RWPE1 (cell line): ENCODE results near the gene TTC21A.

Experiments used
- CTCF ChIA-PET: fragments of 350-600 bp; sonication (Branson Sonifier 250); formaldehyde crosslinking; extraction: SDS; loops from one replicate; lab custom pipeline; 2021; lab: Yijun Ruan, JAX
- POLR2A ChIA-PET: fragments of 400-600 bp; formaldehyde crosslinking; extraction: SDS; loops from one replicate; lab custom pipeline; 2020; ENCODE audit warnings: antibody characterized with exemption; ENCODE audit not compliant: low non-redundant PET; lab: Yijun Ruan, JAX
- DNase-seq: peaks from one replicate; pipeline ENCODE4 v3.0.0; 2012; ENCODE audit warnings: low spot score
- H3K27ac ChIP-seq: fragments of 450-650 bp; 2 replicates; pipeline ENCODE4 v1.5.1; 2017
- CTCF ChIP-seq: fragments of 450-650 bp; conservative IDR thresholded peaks from 2 replicates; pipeline ENCODE4 v1.5.1; 2017; ENCODE audit warnings: low read depth, mild to moderate bottlenecking

TTC21A gene

GRCh38 chr3:39101022-39101689, 6.3 kb upstream of the TTC21A start:
- H3K27ac ChIP-seq: no peak overlapping the region
- peak; percentile 62 for DNase-seq
- ChIA-PET POLR2A (no interaction called here), CTCF (interaction anchor here (0.6 kb wide), 1 partner anchor 46 kb away, joined by 4 read pairs; no protein-coding TSS in a partner anchor)
- TF ChIP-seq CTCF: peak; percentile 53

GRCh38 chr3:39102504-39103323, 4.8 kb upstream of the TTC21A start:
- DNase-seq: no peak
- TF ChIP-seq CTCF: no peak
- ChIA-PET CTCF (no interaction called here), POLR2A (no interaction called here)
- H3K27ac ChIP-seq: peak overlapping the region; percentile 43

- TF ChIP-seq CTCF: no peak
- CTCF ChIA-PET: no interaction called here
- DNase-seq: no peak
- POLR2A ChIA-PET: no interaction called here
- peak overlapping the region; percentile 43 for H3K27ac ChIP-seq
Measured at GRCh38 chr3:39103324-39103693, 4.2 kb upstream of the TTC21A start.

GRCh38 chr3:39103791-39104552, 3.5 kb upstream of the TTC21A start:
- no peak for DNase-seq
- TF ChIP-seq CTCF: no peak
- peak overlapping the region; percentile 43 for H3K27ac ChIP-seq
- CTCF ChIA-PET: no interaction called here
- POLR2A ChIA-PET: no interaction called here

- peak overlapping the region; percentile 43 for H3K27ac ChIP-seq
- ChIA-PET CTCF (no interaction called here), POLR2A (no interaction called here)
- DNase-seq: no peak
- TF ChIP-seq CTCF: no peak
Measured at GRCh38 chr3:39104961-39105686, 2.4 kb upstream of the TTC21A start.
